WTC11 (cell line): ENCODE measurements around the gene NSF. TPM values are rescaled to one million over a fixed set of nuclear protein-coding genes. Genes with fewer than 3 reads are reported as not detected.

Experiments
- ATAC-seq: fragments of 200-7000 bp; cut with Tn5 transposase; 2 replicates; pipeline ENCODE4 v1.10.0; 2021; ENCODE audit warnings: mild to moderate bottlenecking, moderate library complexity
- CTCF ChIA-PET: fragments of 300-600 bp; sonication (Branson Sonifier 250); formaldehyde crosslinking; loops from one replicate; lab custom pipeline; 2021; ENCODE audit warnings: antibody characterized with exemption; lab: Charles Lee
- POLR2A ChIA-PET: fragments of 350-600 bp; sonication (Branson Sonifier 250); formaldehyde crosslinking; loops from one replicate; lab custom pipeline; 2021; ENCODE audit warnings: antibody characterized with exemption; lab: Charles Lee
- DNase-seq: peaks from one replicate; pipeline ENCODE4 v3.0.0; 2021; ENCODE audit warnings: low spot score
- H3K27ac Mint-ChIP-seq: 2 replicates; pipeline ENCODE4 v1.8.0; 2021; ENCODE audit warnings: mixed read lengths
- H3K27me3 Mint-ChIP-seq: 2 replicates; pipeline ENCODE4 v1.8.0; 2021; ENCODE audit warnings: low read depth, mild to moderate bottlenecking, moderate library complexity, mixed read lengths
- H3K36me3 Mint-ChIP-seq: 2 replicates; pipeline ENCODE4 v1.8.0; 2021; ENCODE audit warnings: mixed read lengths
- H3K4me1 Mint-ChIP-seq: 2 replicates; pipeline ENCODE4 v1.8.0; 2022; ENCODE audit warnings: mixed read lengths
- H3K4me3 Mint-ChIP-seq: 2 replicates; pipeline ENCODE4 v1.8.0; 2021; ENCODE audit warnings: mild to moderate bottlenecking, moderate library complexity, mixed read lengths
- H3K9me3 Mint-ChIP-seq: 2 replicates; pipeline ENCODE4 v1.8.0; 2021; ENCODE audit warnings: mixed read lengths
- CREB1 ChIP-seq: sonication (generic); formaldehyde crosslinking; IDR thresholded peaks from 2 replicates; pipeline ENCODE4 v1.8.0; 2023; ENCODE audit warnings: mild to moderate bottlenecking, missing genetic modification reagents
- ETV6 ChIP-seq: sonication (generic); formaldehyde crosslinking; IDR thresholded peaks from 2 replicates; pipeline ENCODE4 v1.8.1; 2022; ENCODE audit warnings: mild to moderate bottlenecking, missing genetic modification reagents
- FOXK1 ChIP-seq: sonication (generic); formaldehyde crosslinking; IDR thresholded peaks from 2 replicates; pipeline ENCODE4 v1.8.0; 2022; ENCODE audit warnings: mild to moderate bottlenecking, moderate library complexity, missing genetic modification reagents
- GTF2I ChIP-seq: fragments of 250-450 bp; sonication (Bioruptor Pico); conservative IDR thresholded peaks from 2 replicates; pipeline ENCODE4 v1.4.0; 2021; ENCODE audit warnings: mild to moderate bottlenecking
- HMGA2 ChIP-seq: fragments of 250-450 bp; sonication (Bioruptor Pico); IDR thresholded peaks from 2 replicates; pipeline ENCODE4 v1.4.0; 2021; ENCODE audit warnings: mild to moderate bottlenecking, moderate library complexity
- KAT7 ChIP-seq: sonication (generic); formaldehyde crosslinking; IDR thresholded peaks from 2 replicates; pipeline ENCODE4 v1.8.1; 2023; ENCODE audit warnings: missing genetic modification reagents, mild to moderate bottlenecking, borderline replicate concordance
- NR1H2 ChIP-seq: sonication (generic); formaldehyde crosslinking; IDR thresholded peaks from 2 replicates; pipeline ENCODE4 v1.9.0; 2021; ENCODE audit warnings: mild to moderate bottlenecking, moderate library complexity, missing genetic modification reagents
- SMAD3 ChIP-seq: sonication (generic); formaldehyde crosslinking; IDR thresholded peaks from 2 replicates; pipeline ENCODE4 v1.8.0; 2022; ENCODE audit warnings: missing genetic modification reagents, mild to moderate bottlenecking, borderline replicate concordance
- SOX15 ChIP-seq: fragments of 250-450 bp; sonication (Bioruptor Pico); IDR thresholded peaks from 2 replicates; pipeline ENCODE4 v1.9.0; 2021; ENCODE audit warnings: mild to moderate bottlenecking
- TCF7 ChIP-seq: sonication (generic); formaldehyde crosslinking; IDR thresholded peaks from 2 replicates; pipeline ENCODE4 v1.8.0; 2022; ENCODE audit warnings: mild to moderate bottlenecking, low read depth, missing genetic modification reagents, moderate library complexity
- ZNF232 ChIP-seq: sonication (generic); formaldehyde crosslinking; IDR thresholded peaks from 2 replicates; pipeline ENCODE4 v1.8.0; 2022; ENCODE audit warnings: mild to moderate bottlenecking, missing genetic modification reagents
- ZNF317 ChIP-seq: sonication (generic); formaldehyde crosslinking; IDR thresholded peaks from 2 replicates; pipeline ENCODE4 v1.8.1; 2023; ENCODE audit warnings: low read depth, mild to moderate bottlenecking, moderate library complexity, missing genetic modification reagents, borderline replicate concordance
- ZNF423 ChIP-seq: fragments of 250-450 bp; sonication (Bioruptor Pico); IDR thresholded peaks from 2 replicates; pipeline ENCODE4 v2.1.2; 2022; ENCODE audit warnings: mild to moderate bottlenecking, moderate library complexity
- total RNA-seq: library from RNA; stranded (reverse); gene quantifications from 3 replicates; pipeline ENCODE4 v1.2.3, GENCODE V29; 2021
- TF ChIP-seq, protein P1 (sequence below): fragments of 250-450 bp; sonication (Bioruptor Pico); IDR thresholded peaks from 2 replicates; pipeline ENCODE4 v1.9.0; 2021; ENCODE audit warnings: mild to moderate bottlenecking
- TF ChIP-seq, protein P2 (sequence below): fragments of 250-450 bp; sonication (Bioruptor Pico); IDR thresholded peaks from 2 replicates; pipeline ENCODE4 v1.9.0; 2021; ENCODE audit warnings: moderate library complexity, mild to moderate bottlenecking, inconsistent platforms, borderline replicate concordance
- TF ChIP-seq, protein P3 (sequence below): sonication (generic); formaldehyde crosslinking; IDR thresholded peaks from 2 replicates; pipeline ENCODE4 v1.8.1; 2023; ENCODE audit warnings: mild to moderate bottlenecking, missing genetic modification reagents, moderate library complexity
- TF ChIP-seq, protein P4 (sequence below): sonication (generic); formaldehyde crosslinking; IDR thresholded peaks from 2 replicates; pipeline ENCODE4 v1.8.1; 2022; ENCODE audit warnings: mild to moderate bottlenecking, moderate library complexity, missing genetic modification reagents
- TF ChIP-seq, protein P5 (sequence below): sonication (generic); formaldehyde crosslinking; IDR thresholded peaks from 2 replicates; pipeline ENCODE4 v1.8.0; 2022; ENCODE audit warnings: mild to moderate bottlenecking, missing genetic modification reagents
- TF ChIP-seq, protein P6 (sequence below): fragments of 250-450 bp; sonication (Bioruptor Pico); conservative IDR thresholded peaks from 2 replicates; pipeline ENCODE4 v1.9.0; 2021; ENCODE audit warnings: mild to moderate bottlenecking
- TF ChIP-seq, protein P7 (sequence below): sonication (generic); formaldehyde crosslinking; IDR thresholded peaks from 2 replicates; pipeline ENCODE4 v1.8.1; 2023; ENCODE audit warnings: mild to moderate bottlenecking, moderate library complexity, missing genetic modification reagents
- TF ChIP-seq, protein P8 (sequence below): sonication (generic); formaldehyde crosslinking; IDR thresholded peaks from 2 replicates; pipeline ENCODE4 v1.8.0; 2023; ENCODE audit warnings: missing genetic modification reagents, mild to moderate bottlenecking, borderline replicate concordance

NSF gene
- total RNA-seq, 1 experiment from 2014 or later = 23.0 TPM

DNA sequence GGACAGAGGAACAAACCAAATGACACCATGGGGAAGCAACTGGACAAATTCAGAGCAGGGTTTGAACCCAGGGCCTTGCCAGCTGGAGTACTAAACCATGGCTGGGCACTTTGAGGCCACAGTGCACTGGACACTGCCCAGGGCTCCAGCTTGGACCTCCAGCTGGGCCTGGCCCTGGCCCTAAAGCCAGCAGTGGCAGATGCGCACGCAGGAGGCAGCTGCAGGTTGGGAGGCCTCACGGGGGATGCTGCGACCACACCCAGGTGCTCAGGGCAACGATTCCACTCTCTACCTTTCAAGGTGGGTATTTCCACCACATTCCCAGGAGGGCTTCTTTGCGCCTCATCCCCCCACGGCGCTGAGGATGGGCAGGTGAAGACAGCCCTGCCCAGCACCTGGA lies 199.1 kb downstream of the NSF start (continued):
- TF ChIP-seq, protein P1, sequence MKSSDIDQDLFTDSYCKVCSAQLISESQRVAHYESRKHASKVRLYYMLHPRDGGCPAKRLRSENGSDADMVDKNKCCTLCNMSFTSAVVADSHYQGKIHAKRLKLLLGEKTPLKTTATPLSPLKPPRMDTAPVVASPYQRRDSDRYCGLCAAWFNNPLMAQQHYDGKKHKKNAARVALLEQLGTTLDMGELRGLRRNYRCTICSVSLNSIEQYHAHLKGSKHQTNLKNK (CRISPR knock-in tag) = no peak
- TF ChIP-seq, protein P2, sequence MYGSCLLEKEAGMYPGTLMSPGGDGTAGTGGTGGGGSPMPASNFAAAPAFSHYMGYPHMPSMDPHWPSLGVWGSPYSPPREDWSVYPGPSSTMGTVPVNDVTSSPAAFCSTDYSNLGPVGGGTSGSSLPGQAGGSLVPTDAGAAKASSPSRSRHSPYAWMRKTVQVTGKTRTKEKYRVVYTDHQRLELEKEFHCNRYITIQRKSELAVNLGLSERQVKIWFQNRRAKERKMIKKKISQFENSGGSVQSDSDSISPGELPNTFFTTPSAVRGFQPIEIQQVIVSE = no peak
- no peak for TF ChIP-seq HMGA2
- TF ChIP-seq GTF2I = no peak

DNA sequence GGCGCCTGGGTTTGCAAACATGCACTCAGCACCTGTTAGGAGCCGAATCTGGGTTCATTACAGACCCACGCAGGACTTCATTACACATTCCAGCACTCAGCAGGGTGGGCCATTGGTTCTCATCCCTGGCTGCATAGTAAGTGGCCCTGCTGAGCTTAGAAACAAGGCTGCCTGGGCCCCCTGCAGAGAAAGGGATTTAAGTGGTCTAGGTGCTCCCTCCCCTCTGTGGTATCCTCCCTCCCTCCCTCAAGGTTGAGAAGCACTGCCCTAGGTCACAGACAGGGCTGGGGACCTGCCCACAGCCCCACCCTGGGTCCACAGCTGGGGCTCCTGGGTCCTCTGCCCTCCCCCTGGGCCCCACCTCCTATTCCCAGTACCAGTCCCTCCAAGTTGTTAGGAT lies 199.7 kb downstream of the NSF start:
- DNase-seq = no peak
- H3K4me3 Mint-ChIP-seq = no peak overlapping the region
- TF ChIP-seq SMAD3 = no peak
- TF ChIP-seq ZNF423 (CRISPR knock-in tag) = peak; percentile 42; the same call in 1 of the 2 replicates
- TF ChIP-seq NR1H2 (CRISPR knock-in tag) = no peak
- TF ChIP-seq, protein P3, sequence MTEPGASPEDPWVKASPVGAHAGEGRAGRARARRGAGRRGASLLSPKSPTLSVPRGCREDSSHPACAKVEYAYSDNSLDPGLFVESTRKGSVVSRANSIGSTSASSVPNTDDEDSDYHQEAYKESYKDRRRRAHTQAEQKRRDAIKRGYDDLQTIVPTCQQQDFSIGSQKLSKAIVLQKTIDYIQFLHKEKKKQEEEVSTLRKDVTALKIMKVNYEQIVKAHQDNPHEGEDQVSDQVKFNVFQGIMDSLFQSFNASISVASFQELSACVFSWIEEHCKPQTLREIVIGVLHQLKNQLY = no peak
- TF ChIP-seq, protein P4, sequence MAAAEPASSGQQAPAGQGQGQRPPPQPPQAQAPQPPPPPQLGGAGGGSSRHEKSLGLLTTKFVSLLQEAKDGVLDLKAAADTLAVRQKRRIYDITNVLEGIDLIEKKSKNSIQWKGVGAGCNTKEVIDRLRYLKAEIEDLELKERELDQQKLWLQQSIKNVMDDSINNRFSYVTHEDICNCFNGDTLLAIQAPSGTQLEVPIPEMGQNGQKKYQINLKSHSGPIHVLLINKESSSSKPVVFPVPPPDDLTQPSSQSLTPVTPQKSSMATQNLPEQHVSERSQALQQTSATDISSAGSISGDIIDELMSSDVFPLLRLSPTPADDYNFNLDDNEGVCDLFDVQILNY (CRISPR knock-in tag) = no peak
- TF ChIP-seq SOX15 = no peak
- TF ChIP-seq ZNF317 (CRISPR knock-in tag) = no peak
- H3K36me3 Mint-ChIP-seq = peaks cover 13% of the 10 kb centered on the region
- CTCF ChIA-PET = no interaction called here
- peaks cover 43% of the 10 kb centered on the region for H3K27me3 Mint-ChIP-seq
- H3K27ac Mint-ChIP-seq = no peak overlapping the region
- no peak; the same call in 1 of the 2 replicates for ATAC-seq
- H3K9me3 Mint-ChIP-seq = peaks cover 11% of the 10 kb centered on the region
- POLR2A ChIA-PET = no interaction called here
- peaks cover 26% of the 10 kb centered on the region for H3K4me1 Mint-ChIP-seq

DNA sequence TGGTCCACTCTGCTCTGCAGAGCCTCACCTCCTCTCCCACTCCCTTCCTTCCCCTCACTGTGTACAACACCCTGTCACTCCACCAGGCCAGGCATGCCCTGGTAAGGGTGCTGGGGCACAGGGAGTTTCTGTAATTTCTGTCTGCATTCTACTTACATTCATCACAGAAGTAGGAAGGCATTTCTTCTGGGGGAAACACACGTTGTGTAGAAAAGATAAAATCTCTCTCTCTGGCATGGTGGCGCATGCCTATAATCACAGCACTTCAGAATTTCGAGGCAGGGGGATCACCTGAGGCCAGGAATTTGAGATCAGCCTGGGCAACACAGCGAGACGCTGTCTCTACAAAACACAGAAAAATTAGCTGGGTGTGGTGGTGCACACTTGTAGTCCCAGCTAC lies 201.1 kb downstream of the NSF start:
- H3K9me3 Mint-ChIP-seq = peaks cover 11% of the 10 kb centered on the region
- no peak overlapping the region for H3K27ac Mint-ChIP-seq
- H3K27me3 Mint-ChIP-seq = peaks cover 43% of the 10 kb centered on the region
- H3K4me1 Mint-ChIP-seq = peaks cover 27% of the 10 kb centered on the region
- ChIA-PET POLR2A (no interaction called here), CTCF (no interaction called here)
- no peak for DNase-seq
- H3K36me3 Mint-ChIP-seq = peaks cover 13% of the 10 kb centered on the region
- H3K4me3 Mint-ChIP-seq = no peak overlapping the region
- no peak for ATAC-seq
- TF ChIP-seq, protein P5, sequence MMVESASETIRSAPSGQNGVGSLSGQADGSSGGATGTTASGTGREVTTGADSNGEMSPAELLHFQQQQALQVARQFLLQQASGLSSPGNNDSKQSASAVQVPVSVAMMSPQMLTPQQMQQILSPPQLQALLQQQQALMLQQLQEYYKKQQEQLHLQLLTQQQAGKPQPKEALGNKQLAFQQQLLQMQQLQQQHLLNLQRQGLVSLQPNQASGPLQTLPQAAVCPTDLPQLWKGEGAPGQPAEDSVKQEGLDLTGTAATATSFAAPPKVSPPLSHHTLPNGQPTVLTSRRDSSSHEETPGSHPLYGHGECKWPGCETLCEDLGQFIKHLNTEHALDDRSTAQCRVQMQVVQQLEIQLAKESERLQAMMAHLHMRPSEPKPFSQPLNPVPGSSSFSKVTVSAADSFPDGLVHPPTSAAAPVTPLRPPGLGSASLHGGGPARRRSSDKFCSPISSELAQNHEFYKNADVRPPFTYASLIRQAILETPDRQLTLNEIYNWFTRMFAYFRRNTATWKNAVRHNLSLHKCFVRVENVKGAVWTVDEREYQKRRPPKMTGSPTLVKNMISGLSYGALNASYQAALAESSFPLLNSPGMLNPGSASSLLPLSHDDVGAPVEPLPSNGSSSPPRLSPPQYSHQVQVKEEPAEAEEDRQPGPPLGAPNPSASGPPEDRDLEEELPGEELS (CRISPR knock-in tag) = no peak
- TF ChIP-seq FOXK1 (CRISPR knock-in tag) (no peak), TCF7 (no peak), ZNF232 (CRISPR knock-in tag) (no peak), CREB1 (CRISPR knock-in tag) (no peak), KAT7 (CRISPR knock-in tag) (no peak), ETV6 (CRISPR knock-in tag) (no peak)
- TF ChIP-seq, protein P6, sequence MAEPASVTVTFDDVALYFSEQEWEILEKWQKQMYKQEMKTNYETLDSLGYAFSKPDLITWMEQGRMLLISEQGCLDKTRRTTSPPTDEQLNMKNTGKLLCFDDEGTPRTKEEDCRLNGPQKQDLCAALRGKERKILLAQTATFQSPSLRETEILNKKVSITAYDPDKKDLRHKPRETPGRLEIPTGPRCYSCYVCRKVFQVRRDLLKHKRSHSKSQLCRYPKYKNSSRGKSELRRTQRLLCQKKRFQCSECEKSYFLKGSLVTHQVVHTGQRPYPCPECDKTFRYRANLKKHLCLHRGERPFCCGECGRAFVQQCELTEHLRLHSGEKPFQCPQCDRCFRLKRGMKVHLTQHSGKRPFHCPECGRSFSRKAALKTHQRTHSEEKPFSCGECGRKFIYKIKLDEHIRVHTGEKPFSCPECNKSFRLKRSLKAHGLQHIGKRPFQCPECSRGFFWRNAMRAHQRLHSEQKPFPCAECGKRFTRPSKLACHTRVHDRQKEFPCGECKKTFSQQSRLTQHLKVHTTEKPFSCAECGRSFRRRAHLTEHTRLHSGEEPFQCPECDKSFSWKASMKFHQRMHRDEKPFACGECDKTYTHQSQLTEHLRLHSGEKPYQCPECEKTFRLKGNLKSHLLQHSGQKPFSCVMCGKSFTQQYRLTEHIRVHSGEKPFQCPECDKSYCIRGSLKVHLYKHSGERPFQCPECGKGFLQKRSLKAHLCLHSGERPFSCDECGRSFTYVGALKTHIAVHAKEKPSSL = no peak
- TF ChIP-seq, protein P7, sequence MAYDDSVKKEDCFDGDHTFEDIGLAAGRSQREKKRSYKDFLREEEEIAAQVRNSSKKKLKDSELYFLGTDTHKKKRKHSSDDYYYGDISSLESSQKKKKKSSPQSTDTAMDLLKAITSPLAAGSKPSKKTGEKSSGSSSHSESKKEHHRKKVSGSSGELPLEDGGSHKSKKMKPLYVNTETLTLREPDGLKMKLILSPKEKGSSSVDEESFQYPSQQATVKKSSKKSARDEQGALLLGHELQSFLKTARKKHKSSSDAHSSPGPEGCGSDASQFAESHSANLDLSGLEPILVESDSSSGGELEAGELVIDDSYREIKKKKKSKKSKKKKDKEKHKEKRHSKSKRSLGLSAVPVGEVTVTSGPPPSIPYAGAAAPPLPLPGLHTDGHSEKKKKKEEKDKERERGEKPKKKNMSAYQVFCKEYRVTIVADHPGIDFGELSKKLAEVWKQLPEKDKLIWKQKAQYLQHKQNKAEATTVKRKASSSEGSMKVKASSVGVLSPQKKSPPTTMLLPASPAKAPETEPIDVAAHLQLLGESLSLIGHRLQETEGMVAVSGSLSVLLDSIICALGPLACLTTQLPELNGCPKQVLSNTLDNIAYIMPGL (CRISPR knock-in tag) = no peak
- TF ChIP-seq, protein P8, sequence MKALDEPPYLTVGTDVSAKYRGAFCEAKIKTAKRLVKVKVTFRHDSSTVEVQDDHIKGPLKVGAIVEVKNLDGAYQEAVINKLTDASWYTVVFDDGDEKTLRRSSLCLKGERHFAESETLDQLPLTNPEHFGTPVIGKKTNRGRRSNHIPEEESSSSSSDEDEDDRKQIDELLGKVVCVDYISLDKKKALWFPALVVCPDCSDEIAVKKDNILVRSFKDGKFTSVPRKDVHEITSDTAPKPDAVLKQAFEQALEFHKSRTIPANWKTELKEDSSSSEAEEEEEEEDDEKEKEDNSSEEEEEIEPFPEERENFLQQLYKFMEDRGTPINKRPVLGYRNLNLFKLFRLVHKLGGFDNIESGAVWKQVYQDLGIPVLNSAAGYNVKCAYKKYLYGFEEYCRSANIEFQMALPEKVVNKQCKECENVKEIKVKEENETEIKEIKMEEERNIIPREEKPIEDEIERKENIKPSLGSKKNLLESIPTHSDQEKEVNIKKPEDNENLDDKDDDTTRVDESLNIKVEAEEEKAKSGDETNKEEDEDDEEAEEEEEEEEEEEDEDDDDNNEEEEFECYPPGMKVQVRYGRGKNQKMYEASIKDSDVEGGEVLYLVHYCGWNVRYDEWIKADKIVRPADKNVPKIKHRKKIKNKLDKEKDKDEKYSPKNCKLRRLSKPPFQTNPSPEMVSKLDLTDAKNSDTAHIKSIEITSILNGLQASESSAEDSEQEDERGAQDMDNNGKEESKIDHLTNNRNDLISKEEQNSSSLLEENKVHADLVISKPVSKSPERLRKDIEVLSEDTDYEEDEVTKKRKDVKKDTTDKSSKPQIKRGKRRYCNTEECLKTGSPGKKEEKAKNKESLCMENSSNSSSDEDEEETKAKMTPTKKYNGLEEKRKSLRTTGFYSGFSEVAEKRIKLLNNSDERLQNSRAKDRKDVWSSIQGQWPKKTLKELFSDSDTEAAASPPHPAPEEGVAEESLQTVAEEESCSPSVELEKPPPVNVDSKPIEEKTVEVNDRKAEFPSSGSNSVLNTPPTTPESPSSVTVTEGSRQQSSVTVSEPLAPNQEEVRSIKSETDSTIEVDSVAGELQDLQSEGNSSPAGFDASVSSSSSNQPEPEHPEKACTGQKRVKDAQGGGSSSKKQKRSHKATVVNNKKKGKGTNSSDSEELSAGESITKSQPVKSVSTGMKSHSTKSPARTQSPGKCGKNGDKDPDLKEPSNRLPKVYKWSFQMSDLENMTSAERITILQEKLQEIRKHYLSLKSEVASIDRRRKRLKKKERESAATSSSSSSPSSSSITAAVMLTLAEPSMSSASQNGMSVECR (CRISPR knock-in tag) = no peak
